WI38 (cell line): ENCODE data around the gene TRMT10B.
A peak's percentile ranks its signal among the peaks of the same experiment; 100 is the strongest.

ENCODE experiments used
- H3K4me3 ChIP-seq: 2 replicates; pipeline ENCODE4 v1.5.1; 2011; ENCODE audit warnings: low read depth, mild to moderate bottlenecking, control low read depth, low read length
- TF ChIP-seq, protein P1 (sequence below): IDR thresholded peaks from 2 replicates; pipeline ENCODE4 v1.5.1; 2012; ENCODE audit warnings: low read depth, mild to moderate bottlenecking, control low read depth, low read length

Gene TRMT10B

GRCh38 chr9:37788332-37788731 lies 34.7 kb downstream of the TRMT10B start:
- TF ChIP-seq, protein P1, sequence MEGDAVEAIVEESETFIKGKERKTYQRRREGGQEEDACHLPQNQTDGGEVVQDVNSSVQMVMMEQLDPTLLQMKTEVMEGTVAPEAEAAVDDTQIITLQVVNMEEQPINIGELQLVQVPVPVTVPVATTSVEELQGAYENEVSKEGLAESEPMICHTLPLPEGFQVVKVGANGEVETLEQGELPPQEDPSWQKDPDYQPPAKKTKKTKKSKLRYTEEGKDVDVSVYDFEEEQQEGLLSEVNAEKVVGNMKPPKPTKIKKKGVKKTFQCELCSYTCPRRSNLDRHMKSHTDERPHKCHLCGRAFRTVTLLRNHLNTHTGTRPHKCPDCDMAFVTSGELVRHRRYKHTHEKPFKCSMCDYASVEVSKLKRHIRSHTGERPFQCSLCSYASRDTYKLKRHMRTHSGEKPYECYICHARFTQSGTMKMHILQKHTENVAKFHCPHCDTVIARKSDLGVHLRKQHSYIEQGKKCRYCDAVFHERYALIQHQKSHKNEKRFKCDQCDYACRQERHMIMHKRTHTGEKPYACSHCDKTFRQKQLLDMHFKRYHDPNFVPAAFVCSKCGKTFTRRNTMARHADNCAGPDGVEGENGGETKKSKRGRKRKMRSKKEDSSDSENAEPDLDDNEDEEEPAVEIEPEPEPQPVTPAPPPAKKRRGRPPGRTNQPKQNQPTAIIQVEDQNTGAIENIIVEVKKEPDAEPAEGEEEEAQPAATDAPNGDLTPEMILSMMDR: no peak
- H3K4me3 ChIP-seq: no peak overlapping the region

- no peak overlapping the region for H3K4me3 ChIP-seq
- TF ChIP-seq, protein P1: no peak
Measured at GRCh38 chr9:37790096-37790495, 36.5 kb downstream of the TRMT10B start.

- TF ChIP-seq, protein P1: no peak
- no peak overlapping the region for H3K4me3 ChIP-seq
Measured at GRCh38 chr9:37792122-37792521, 38.5 kb downstream of the TRMT10B start.

DNA sequence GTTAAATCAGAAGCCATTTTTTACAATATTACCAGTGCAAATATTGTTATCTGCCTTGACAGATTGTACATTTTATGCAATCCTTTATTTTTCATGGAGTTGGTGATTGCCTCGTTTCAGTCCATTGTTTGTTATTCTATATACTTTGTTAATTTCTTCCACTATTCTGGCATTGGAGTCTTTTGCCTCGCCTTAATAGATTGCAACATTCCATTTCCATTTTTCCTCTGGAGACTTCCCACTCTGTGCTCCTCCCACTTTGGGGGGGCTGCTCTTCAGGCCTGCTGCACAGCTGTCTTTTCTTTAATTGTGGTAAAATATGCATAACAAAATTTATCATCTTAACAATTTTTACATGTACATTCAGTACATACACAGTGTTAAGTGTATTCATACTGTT lies 42.6 kb downstream of the TRMT10B start:
- TF ChIP-seq, protein P1: no peak
- no peak overlapping the region for H3K4me3 ChIP-seq

- TF ChIP-seq, protein P1: no peak
Measured at GRCh38 chr9:37798677-37799076, 45.1 kb downstream of the TRMT10B start.

GRCh38 chr9:37800631-37801286 lies 47.2 kb downstream of the TRMT10B start, which contains the start of gene DCAF10:
TSS of gene DCAF10 (plus strand) at chr9:37800797. CDS start at chr9:37800867, 70 bp downstream.
- peak within 1 kb of the TSS; percentile 91 for H3K4me3 ChIP-seq
- TF ChIP-seq, protein P1: no peak

More at GRCh38 chr9:37798677-37799076, 45.1 kb downstream of the TRMT10B start:
- H3K4me3 ChIP-seq: no peak overlapping the region

DNA sequence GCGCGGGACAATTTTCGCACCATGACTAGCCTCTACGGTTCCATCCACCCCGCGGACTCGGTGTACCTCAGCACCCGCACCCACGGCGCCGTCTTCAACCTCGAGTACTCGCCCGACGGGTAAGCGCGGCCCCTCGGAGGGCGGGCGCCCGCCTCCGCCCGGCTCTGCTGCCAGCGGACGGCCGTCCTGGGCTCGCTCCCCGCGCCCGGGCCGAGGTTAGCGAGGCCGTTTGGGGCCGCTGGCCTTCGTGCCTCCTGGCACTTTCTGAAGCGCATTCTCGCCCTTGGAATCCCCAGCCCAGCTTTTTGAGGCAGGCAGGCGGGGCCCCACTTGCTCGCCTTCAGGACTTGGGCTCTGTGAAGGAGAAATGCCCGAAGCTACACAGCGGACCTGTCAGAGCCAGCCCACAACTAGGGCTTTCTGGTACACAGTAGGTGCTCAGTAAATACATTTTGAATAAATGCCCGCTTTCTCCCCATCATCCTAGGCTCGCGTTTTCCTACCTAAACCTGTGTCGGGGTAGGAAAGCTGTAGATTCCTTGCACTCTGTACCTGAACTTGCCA lies 47.8 kb downstream of the TRMT10B start:
- TF ChIP-seq, protein P1: no peak
- peak overlapping the region; percentile 91 for H3K4me3 ChIP-seq
